ENCODE data around the gene DKC1.
"Not testable (repeated sequence)": the region's sequence is repeated elsewhere in the genome, so short reads cannot be mapped to it uniquely, and the experiment has no call there.

DKC1 gene

DNA sequence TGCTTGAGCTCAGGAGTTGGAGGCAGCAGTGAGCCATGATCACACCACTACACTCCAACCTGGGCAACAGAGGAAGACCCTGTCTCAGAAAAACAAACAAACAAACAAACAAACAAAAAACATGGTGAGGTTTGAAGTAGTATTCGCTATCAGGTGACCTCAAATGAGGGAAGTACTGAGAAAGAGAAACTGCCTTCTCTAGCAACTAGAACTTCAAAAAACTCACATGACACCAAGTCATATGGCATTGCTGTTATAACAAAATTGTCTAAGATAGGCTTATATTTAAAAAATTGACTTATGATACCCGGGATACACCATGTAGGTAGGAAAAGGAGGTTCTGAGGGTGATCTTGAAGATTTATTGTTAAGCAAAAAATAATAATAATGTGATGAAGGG, 32.4 kb downstream of the DKC1 start:
- no peak for DNase-seq

DNA sequence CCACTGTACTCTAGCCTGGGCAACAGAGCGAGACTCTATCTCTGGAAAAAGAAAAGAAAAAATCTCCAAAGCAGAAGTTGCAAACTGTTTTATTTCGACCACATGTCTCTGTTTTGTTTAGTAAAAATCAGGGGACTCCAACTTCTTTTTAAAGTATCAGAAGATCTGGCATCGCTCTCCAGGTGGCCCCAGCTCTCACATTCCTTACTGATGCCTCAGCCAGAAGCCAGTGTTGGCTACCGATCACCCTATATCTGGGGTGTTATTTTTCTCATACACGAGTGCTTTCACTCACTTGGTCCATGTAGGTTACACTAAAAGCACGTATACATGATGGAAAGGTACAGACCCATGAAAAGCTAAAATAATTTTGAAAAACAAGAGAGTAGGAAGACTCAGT, 34.3 kb downstream of the DKC1 start:
- no peak for DNase-seq

DNA sequence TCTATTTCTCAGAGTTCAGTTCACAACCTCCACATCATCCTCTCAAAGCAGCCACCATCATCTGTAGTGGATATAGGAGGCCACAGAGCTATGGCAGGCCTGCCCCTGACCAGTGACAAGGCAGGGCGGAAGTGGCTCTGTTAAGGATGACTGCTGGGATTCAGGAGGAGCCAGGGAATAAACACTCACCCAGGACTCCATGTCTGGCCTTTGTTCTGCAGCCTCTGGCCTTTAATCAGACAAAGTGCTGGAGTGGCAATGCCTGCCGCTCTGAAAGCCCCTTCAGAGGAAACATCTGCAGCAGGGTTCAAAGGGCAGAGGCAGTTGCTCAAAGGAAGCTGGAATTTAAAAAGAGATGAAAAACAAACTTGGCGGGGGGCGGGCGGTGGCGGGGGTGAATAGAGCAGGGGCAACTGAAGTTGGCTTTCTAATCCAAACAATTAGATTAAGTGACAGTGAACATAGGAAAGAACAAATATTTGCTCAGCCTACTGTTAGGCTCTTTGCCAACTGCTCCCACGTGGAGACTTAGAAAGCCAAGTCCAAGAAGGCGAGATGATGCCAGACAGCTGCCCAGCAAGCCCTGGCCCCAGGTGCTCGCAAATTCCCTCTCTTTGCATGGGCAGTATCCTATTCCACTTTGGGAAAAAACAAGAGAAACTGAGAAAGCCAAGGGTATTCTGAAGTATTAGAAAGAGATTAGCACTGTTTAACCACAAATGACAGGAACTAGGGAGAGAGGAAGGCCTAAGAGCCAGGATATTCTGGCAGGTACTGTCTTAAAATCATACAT, 37.1 kb downstream of the DKC1 start:
- DNase-seq: peak; percentile 81 to 88

DNA sequence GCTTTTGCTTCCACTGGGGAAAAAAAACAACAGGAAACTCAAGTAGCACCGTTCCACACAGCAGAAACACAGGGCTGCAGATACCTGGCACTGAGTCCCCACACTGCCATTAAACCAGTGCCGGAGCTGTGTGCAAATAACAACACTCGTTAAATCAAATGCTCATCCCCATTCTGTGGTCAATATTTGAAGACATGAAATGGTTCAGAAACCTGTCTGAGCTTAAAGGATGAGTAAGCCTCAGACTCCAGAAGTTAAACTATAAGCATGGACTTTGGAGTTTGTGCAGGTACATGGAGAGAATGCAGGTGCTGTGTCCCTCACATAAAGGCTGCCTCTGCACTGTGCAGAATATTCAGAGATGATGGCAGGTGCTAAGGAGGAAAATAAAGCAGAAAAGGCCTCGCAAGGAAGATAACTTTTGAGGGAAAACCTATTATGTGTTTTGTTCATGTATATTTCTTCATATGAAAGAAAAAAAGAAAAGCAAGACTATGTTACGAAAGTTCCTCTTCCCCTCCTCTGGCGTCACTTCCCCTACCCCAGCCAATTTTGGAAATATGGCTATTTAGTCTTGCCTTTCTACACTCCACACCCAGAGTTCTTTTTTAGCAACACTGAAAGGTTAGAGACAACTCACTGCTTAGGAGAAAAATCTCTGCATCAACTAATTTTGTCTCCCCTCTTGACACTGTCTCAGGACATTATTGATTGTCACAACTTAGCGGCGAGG, 38.0 kb downstream of the DKC1 start:
- DNase-seq: peak in 1 of 2 experiments; percentile 71

DNA sequence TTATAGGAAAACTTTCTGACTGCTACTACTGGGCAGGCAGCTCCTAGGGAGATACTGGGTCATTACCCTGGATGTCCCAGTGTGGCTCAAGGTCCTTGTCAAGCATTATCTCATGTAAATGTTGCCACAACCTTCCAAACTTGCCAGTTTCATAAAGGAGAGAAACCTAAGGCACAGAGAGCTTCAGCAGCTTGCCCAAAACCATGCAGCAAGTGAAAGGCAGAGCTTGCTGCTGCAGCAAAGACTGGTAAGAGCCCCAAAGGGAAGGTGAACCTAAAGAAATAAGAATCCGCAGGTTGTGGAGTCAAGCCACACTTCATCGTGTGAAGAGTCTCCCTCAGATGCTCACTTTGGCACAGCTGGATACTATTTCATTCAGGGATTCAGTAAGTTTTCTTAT, 40.3 kb downstream of the DKC1 start:
- no peak for DNase-seq

DNA sequence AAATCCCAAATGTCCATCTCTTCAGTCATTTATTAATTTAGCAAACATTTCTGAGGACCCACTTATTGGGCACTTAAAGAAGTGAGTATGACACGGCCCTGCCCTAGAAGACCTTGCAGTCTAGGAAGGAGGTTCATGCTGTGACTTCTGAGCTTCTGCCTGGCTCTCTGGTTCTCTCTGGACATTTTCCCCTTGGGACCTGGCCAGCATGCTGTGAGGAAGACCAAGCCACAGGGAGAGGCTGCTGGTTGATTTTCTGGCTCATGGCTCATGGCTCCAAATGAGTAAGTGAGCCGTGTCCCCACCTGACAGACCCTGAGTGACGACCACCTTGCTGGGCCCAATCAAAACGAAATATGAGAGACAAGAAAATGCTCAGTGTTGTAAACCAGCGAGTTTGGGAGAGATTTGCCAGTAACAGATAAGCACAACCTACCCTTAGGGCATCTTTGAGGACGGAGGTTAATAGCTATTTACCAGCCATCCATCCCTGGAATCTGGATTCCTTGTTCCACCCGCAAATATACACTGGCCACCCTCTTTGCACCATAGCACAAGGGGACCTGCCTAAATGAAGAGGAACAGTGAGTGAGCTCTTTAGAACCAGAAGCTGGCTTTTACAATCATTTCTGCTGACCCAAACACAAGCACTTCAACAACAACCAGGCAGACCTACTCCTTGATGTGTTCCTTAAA, 41.7 kb downstream of the DKC1 start:
- DNase-seq: peak in 1 of 2 experiments; percentile 45

DNA sequence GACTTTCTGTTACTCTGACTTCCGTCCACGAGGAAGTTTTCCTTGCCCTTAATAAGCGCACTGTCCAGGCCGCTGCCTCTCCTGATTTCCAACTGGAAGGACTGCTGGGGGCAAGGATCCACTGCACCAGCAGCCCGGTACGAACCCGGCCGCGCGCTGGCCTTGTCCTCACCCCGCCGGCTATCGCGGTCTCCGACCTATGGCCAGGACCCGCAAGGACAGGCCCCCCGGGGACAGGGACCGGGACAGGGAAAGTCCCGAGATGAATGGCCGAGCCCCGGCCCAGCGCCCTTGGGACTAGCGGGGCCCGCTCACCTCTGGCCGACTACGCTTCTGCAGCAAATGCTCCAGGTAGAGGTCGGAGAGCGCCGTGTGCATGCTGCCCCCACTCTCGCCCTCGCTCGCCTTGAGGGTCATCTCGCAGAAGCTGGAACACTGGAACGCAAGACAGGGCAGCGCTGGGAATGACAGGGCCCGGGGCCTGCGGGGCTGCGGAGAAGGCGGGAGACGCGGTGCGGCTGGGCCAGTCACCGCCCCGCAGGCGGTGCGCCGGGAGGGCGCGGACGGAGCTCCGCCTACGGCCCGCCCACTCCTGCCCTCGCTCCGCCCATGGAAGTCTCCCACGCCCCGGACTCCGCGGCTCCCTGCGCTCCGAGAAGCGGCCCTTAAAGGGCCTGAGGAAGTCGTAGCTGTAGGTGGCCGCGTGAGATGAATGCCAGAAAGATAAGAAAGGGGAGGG, 42.5 kb downstream of the DKC1 start, which contains the start of gene MPP1:
Gene MPP1, minus strand, starts transcription at position 529 of the 739 bp plus-strand sequence. Its CDS starts 112 bp downstream, at position 417.
- peak; percentile 74 to 93 for DNase-seq

DNA sequence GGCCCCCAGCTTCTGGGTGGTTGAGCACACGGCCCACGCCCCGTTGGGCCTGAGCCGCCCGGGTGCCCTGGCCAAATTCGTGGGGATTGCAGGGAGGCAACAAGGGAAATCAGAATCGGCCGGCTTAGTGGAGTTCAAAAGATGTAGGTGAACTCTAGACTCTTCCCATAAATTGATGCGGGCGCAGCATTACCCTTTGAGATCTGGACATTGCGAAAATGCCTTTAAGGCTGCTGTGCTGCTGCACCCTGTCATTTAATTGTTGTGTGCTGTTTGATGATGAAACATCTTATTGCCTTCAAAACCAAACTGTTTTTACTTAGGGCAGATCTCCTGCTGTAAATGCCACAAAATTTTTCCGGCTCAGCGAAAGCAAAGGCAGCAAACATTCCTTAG, 43.0 kb downstream of the DKC1 start:
- DNase-seq: no peak

DNA sequence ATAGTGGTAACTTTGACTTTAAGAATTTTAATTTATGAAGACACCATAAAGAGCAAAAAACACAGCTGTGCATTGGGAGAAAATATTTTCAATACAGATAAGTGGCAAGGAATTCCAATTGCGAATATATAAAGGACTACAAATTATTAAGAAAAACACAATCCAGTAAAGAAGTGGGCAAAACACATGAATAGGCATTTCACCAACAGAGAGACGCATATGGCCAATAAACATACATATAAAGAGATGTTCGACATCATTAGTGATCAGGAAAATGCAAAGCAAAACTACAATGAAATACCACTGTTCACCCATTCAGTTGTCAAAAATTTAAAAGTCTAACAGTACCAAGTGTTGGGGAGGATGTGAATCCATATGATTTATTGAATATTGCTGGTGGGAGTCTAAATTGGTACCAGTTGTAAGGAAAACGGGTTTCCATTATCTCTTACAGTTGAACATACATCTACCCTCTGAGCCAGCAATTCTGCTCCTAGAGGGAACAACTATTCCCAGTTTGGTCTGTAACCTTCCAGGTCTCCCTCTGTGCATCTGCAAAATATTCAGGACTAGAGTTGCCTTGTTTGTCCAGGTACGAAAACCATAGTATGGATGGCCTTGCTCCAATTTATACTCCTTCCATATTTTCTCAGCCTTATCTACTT, 44.3 kb downstream of the DKC1 start:
- DNase-seq: no peak

DNA sequence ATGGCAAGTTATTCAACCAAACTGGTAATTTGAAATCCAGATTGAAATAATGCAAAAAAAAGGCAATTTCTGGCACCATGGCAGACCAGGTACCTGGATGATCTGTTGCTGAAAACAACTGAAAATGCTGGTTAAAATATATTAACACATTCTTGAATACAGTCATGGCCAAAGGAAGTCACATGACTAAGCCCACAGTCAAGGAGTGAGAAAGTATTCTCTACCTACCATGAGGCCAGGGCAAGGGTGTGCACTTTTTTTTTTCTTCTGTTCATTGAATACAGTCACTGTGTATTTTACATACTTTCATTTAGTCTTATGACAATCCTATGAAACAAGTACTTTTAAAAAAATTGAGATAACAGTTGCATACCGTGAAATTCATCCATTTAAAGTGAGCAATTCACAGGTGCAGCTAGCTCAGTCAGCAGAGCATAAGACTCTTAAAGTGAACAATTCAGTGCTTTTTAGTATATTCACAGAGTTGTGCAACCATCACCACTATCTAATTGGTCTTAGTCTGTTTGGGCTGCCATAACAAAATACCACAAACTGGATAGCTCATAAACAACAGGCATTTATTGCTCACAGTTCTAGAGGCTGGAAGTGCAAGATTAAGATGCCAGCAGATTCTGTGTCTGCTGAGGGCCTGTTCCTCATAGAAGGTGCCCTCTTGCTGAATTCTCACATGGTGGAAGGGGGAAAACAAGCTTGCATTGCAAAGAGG, 47.4 kb downstream of the DKC1 start:
- DNase-seq: no peak

DNA sequence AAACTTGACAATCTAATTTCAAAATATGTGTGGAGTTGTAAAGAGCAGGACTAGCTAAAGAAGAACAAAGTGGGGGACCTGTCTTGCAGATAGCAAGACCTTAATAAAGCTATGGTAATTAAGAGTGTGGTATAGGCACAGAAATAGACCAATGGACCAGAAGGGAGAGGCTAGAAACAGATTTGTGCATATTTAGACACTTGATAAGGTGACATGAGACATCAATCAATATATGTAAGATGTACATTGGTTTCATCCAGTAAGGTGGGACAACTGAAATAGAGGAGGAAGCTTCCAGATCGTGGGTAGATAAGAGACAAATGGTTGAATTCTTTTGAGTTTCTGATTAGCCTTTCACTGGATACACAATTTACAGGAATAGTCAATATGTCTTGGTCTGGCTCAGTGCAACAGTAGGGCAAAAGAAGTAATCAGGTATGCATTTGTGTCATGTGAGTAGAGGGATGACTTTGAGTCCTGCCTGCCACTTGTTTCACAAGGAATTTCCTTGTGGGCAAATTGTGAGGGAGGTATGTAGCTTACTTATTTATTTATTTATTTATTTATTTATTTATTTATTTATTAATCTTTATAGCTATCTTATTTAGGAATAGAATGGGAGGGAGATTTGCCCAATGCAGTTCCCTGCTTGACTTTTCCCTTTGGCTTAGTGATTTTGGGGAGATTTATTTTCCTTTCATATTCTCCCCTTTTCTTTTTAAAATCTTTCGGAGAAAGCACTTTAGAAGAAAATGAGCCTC, 49.9 kb downstream of the DKC1 start:
- DNase-seq: no peak

DNA sequence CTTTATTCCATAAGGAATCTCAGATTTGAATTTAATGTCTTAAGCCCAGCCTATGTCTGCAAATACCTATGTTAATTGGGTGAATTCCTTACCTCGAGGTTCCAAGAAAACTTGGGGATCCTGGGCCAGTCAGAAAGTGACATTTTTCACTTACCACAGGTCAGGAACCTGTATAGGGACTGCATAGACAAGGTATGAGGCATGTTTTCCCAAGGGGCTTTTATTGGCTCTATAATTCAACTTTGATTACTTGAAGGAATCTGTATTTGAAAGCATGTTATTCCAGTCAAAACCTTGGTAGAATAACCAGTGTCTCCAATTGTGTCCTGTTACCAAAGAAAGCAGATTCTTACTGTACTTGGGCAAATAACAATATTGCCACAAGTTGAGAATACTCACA, 51.1 kb downstream of the DKC1 start:
- no peak for DNase-seq

DNA sequence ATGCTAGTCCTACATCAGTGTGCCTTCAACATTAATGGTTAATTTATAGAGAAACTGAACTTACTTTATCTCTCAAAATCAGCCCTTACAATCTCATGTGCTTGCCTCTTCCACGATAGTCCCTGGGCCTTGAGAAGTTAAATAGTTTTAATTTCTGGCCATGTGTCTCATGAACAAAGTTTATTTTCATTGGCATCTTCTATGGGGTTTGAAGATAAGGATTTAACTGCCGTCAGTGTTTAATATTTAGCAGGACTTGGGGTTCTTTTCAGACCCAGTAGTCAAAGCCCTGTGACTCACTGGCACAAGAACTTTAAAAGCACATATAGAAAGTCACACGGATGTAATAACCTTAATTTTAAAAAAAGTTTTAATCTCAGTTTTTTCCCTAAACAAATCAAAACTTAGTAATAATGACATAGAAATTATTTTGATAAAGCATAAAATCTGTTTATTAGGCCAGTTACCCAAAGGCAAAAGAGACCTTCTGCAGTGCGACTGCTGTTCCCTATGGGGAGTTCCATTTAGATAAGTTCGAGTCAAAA, 52.7 kb downstream of the DKC1 start:
- DNase-seq: no peak

DNA sequence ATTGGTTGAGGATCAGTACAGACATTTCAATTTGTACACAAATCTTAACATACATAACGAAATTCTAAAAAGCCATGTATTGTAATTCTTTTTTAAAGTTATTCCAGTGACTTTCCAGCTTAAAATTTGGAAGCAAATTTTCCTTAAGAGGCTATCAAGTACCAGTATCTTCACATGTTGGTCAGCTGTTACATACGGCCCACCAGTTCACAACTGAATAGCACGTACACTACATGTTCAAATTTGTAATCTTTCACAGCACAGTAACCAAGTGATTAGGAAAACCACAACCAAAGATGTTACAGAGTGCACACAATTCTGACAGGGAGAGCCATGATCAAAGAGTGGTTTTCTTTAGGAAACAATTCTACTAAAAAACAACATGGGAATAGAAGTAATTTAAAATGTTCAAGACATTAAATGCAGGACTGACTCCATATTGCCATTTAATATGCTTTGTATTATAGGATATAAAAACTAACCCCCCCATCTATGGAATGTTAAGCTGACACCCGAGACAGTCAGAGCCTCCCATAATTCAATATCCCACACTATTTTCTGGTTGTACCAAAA, 53.7 kb downstream of the DKC1 start:
- DNase-seq: not testable (repeated sequence)

DNA sequence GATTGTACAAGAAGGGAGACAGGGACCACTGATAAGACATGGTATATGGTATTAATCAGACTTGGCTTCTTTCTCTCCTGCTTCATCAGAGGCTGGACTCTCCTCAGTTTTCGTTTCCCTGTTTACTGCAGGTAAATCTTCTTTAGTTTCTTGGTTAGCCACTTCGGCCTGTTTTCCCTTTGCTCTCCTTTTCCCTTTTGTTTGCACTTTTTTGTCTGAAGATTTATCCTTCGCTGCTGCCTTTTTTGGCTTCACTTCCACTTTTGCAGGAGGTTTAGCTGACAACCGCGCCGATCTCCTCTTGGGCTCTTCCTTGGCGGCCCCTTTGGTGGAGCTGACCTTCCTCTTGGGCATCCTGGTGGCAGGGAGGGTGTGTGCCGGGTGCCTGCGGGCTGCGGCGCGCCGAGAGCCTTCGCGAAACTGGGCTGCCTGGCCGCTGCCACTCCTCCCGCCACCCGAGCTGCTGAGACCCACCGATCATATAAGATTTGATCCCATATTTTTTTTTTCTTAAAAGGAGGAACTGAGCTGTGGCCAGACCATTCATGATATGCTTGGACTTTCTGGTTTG, 54.5 kb downstream of the DKC1 start:
- not testable (repeated sequence) for DNase-seq

DNA sequence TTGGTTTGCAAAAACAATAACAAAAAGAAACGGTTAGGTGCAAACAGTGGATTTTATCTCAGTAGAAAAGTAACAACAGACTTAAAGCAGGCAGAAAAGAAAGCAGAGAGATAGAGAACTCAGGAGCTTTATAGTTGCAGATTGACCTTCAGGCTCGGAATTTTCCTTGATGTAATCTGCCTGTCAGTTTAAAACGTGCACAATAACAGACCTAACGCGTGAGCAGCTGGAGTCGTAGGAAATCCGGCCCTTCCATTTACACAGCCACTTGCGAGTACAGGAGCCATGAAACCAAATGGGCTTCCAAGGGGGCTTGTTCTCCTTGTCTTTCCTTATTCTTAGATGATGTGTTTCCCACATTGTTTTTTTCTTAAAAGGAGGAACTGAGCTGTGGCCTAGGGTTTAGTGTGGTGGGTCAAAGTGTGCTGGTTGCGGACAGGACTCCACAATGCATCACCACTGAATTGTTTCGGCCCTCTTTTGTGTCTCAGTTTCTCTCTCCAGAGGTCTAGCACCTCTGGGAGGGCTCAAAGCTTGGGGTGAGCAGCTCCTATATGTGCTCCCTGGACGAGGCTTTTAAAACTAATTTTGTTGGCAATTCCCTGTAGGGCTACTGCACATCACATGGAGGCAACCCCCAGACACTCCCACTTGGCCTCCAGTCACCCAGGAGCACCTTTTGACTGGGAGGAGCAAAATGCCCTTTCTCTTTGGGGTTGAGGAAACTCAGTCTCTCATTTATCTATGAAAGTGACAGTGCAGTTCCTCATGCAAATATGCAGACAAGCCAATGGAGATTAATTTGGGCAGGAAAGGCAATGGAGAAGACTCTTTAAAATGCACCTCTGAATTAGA, 56.5 kb downstream of the DKC1 start:
- peak; percentile 87 to 92 for DNase-seq

DNA sequence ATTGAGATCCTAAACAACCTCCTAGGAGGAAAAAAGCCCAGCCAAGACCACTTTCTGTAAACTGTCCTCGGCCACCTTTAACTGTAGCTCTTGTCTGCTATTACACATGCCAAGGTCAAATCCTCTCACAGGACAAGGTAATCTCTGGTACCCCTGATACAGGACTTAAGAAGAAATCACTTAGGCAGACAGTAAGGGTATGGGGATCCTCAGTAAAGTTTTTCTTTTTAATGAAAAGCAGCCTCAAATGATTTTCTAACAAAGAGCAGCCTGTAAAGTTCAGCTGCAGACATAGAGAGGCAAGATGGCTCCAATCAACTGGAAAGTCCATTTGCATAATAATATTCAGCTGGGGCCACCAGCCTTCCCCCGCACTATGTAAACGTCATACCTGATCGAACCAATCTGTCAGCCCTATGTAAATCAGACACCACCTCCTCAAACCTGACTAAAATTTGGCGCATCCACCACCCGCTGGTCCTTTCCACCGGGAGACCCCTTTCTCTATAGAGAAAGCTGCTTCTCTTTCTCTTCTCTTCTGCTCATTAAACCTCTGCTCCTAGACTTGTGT, 57.2 kb downstream of the DKC1 start:
- DNase-seq: peak; percentile 93 to 96

DNA sequence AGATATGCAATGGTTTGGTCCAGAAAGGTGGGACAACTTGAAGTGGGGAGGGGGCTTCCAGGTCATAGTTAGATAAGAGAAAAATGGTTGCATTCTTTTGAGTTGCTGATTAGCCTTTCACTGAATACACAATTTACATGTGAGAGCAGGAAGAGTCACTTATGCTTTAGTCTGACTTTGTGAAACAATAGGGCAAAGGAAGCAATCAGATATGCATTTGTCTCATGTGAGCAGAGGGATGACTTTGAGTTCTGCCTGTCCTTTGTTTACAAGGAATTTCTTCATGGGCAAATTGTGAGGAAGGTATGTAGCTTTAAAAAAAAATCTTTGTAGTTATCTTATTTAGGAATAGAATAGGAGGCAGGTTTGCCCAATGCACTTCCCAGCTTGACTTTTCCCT, 58.9 kb downstream of the DKC1 start:
- DNase-seq: no peak
